NT2/D1 (cell line): Measurements from ENCODE around the gene SLC25A39.
A peak's percentile ranks its signal among the peaks of the same experiment; 100 is the strongest.

ENCODE experiments used
- DNase-seq: peaks from one replicate; pipeline ENCODE4 v3.0.0-alpha.2; 2011; ENCODE audit warnings: low read depth, low spot score
- H3K27me3 ChIP-seq: 2 replicates; pipeline ENCODE4 v1.6.0; 2011; ENCODE audit warnings: mild to moderate bottlenecking; ENCODE audit not compliant: insufficient read length, insufficient read depth
- H3K36me3 ChIP-seq: 2 replicates; pipeline ENCODE4 v1.6.1; 2011; ENCODE audit warnings: mild to moderate bottlenecking, low read length, mixed read lengths; ENCODE audit not compliant: insufficient read depth, insufficient read length
- H3K4me1 ChIP-seq: 2 replicates; pipeline ENCODE4 v1.5.1; 2011; ENCODE audit not compliant: insufficient read depth, insufficient read length
- H3K4me3 ChIP-seq: 2 replicates; pipeline ENCODE4 v1.5.1; 2011; ENCODE audit warnings: low read depth; ENCODE audit not compliant: insufficient read length
- H3K9ac ChIP-seq: 2 replicates; pipeline ENCODE4 v1.6.0; 2011; ENCODE audit warnings: low read depth; ENCODE audit not compliant: insufficient read length
- H3K9me3 ChIP-seq: 2 replicates; pipeline ENCODE4 v1.5.1; 2011; ENCODE audit warnings: mild to moderate bottlenecking, low read length; ENCODE audit not compliant: insufficient read depth
- SUZ12 ChIP-seq: IDR thresholded peaks from 2 replicates; pipeline ENCODE4 v1.6.1; 2011; ENCODE audit not compliant: insufficient read length, insufficient read depth; ENCODE audit errors: extremely low read depth
- YY1 ChIP-seq: IDR thresholded peaks from 2 replicates; pipeline ENCODE4 v1.6.1; 2011; ENCODE audit not compliant: insufficient read length, insufficient read depth
- ZNF274 ChIP-seq: IDR thresholded peaks from 2 replicates; pipeline ENCODE4 v1.6.1; 2011; ENCODE audit warnings: mild to moderate bottlenecking, low read depth, low read length

The SLC25A39 gene

GRCh38 chr17:44308320-44308818 lies 16.3 kb downstream of the SLC25A39 start, which contains the start of gene RUNDC3A:
RUNDC3A (plus strand) TSS chr17:44308601; CDS start chr17:44308833, 232 bp downstream.
- peak within 1 kb of the TSS; percentile 76 for H3K9ac ChIP-seq
- peaks cover 36% of the 10 kb centered on the region for H3K4me1 ChIP-seq
- no peaks in the 10 kb centered on the region for H3K9me3 ChIP-seq
- no peaks in the 10 kb centered on the region for H3K36me3 ChIP-seq
- H3K4me3 ChIP-seq, result peak within 1 kb of the TSS; percentile 44
- DNase-seq, result peak; percentile 77
- H3K27me3 ChIP-seq, result peaks cover 18% of the 10 kb centered on the region
- TF ChIP-seq YY1 (no peak), ZNF274 (no peak), SUZ12 (no peak)

DNA sequence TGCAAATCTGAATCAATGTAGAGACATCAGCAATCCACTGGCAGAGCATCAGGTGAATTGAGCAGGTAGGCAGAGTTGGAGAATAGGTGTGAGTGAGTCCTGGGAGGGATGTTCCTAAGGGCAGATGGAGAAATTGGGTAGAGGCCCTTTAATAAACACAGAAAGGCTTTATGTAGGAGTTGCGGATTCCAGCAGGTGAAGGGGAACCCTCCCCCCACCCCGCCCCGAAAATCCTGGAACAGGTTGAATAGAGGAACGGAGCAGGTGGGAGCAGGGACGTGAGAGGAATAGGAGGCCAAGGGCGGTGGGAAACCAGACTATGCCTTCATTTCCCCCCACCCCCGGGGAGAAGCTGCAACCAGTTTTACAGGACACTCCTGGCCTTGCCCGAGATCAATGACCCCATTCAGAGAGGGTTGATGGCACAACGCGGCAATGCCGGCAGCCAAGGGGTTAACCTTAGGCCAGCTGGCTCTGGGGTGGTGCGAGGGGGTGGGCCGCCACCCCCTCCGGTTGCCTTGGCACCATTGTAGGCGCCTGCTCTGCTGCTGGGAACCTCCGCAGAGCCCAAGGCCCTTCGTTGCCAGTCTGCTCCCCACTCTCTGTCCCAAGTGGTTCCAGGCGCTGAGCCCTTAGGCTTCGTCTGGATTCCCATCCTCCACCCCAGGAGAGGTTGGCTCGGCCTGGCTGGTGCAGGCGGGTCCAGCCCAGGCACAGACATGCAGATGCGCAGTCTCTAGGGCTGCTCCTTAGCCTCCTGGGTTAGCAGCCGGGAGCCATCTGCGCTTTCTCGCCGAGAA lies 17.0 kb downstream of the SLC25A39 start:
- H3K9me3 ChIP-seq, result no peaks in the 10 kb centered on the region
- peak overlapping the region; percentile 76 for H3K9ac ChIP-seq
- H3K36me3 ChIP-seq, result no peaks in the 10 kb centered on the region
- H3K4me1 ChIP-seq, result peaks cover 31% of the 10 kb centered on the region
- H3K4me3 ChIP-seq, result peak overlapping the region; percentile 44
- TF ChIP-seq ZNF274 (no peak), SUZ12 (no peak)
- DNase-seq, result peak; percentile 55
- peaks cover 18% of the 10 kb centered on the region for H3K27me3 ChIP-seq

DNA sequence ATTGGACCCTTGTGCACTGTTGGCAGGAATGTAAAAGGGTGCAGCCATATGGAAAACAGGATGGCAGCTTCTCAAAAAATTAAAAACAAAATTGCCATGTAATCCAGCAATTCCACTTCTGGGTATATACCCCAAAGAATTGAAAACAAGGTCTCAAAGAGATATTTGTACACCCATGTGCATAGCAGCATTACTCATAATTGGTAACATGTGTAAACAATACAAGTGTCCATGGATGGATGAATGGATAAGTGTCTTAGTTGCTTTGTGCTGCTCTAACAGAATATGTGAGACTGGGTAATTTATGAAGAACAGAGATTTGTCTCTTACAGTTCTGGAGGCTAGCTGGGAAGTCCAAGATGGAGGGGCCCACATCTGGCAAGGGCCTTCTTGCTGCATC lies 20.0 kb downstream of the SLC25A39 start:
- no peak for DNase-seq
- TF ChIP-seq SUZ12 (no peak), ZNF274 (no peak), YY1 (no peak)
- peaks cover 13% of the 10 kb centered on the region for H3K27me3 ChIP-seq

DNA sequence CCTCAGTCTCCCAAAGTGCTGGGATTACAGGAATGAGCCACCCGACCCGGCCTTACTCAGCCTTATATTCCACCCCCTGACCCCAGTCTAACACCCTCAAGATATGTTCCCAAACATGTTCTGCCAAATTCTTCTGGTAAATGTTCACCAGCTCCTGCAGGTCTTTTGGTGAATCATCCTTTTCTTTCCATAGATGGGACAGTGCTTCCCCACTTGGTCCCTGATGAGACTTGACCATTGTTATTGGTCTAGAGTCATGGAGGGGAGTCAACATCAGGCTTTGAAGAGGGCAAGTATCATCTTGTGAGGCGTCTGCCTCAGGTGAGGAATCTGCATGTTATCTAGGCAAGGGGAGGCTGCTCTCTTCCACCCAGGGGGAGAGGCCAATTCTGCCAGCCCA lies 26.6 kb downstream of the SLC25A39 start:
- TF ChIP-seq YY1 (no peak), ZNF274 (no peak), SUZ12 (no peak)
- Histone ChIP-seq H3K27me3 (no peaks in the 10 kb centered on the region), H3K9ac (no peak overlapping the region), H3K4me3 (no peak overlapping the region), H3K4me1 (no peaks in the 10 kb centered on the region), H3K36me3 (no peaks in the 10 kb centered on the region), H3K9me3 (no peaks in the 10 kb centered on the region)
- DNase-seq, result no peak

More for the DNA sequence above, 20.0 kb downstream of the SLC25A39 start:
- Histone ChIP-seq H3K36me3 (no peaks in the 10 kb centered on the region), H3K4me3 (no peak overlapping the region), H3K9ac (no peak overlapping the region), H3K9me3 (no peaks in the 10 kb centered on the region), H3K4me1 (peaks cover 14% of the 10 kb centered on the region)

GRCh38 chr17:44293509-44294226 lies 31.0 kb downstream of the SLC25A39 start:
- DNase-seq, result no peak
- Histone ChIP-seq H3K9ac (no peak overlapping the region), H3K4me3 (no peak overlapping the region), H3K27me3 (no peaks in the 10 kb centered on the region), H3K4me1 (no peaks in the 10 kb centered on the region), H3K36me3 (no peaks in the 10 kb centered on the region), H3K9me3 (no peaks in the 10 kb centered on the region)
- no peak for TF ChIP-seq SUZ12
- TF ChIP-seq YY1, result no peak
- TF ChIP-seq ZNF274, result no peak

DNA sequence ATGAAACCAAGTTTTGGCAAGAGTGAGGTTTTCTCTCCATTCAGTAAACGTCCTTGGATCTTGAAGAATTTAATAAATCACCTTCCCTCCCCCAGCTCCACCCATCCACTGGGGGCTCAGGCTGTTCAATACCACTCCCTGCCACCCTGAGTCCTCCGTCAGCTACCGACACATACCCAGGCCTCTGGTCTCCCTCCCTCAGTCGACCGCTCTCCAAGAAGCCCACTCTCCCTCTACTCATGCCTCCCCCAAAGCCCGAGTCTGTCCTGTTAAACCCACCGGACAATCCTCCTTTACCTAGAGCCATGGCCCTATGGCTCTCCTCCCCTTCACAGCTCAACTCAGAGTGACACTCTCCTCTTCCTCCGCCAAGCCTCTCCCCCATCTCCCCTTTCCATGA lies 37.0 kb downstream of the SLC25A39 start:
- Histone ChIP-seq H3K4me3 (no peak overlapping the region), H3K9me3 (no peaks in the 10 kb centered on the region), H3K27me3 (no peaks in the 10 kb centered on the region), H3K9ac (no peak overlapping the region), H3K4me1 (no peaks in the 10 kb centered on the region), H3K36me3 (no peaks in the 10 kb centered on the region)
- TF ChIP-seq YY1 (no peak), ZNF274 (no peak), SUZ12 (no peak)
- no peak for DNase-seq

GRCh38 chr17:44284024-44284400 lies 40.6 kb downstream of the SLC25A39 start:
- H3K27me3 ChIP-seq, result no peaks in the 10 kb centered on the region
- TF ChIP-seq SUZ12, result no peak
- TF ChIP-seq ZNF274, result no peak
- no peak for TF ChIP-seq YY1
- H3K9ac ChIP-seq, result no peak overlapping the region
- no peak overlapping the region for H3K4me3 ChIP-seq
- no peaks in the 10 kb centered on the region for H3K9me3 ChIP-seq
- peaks cover 18% of the 10 kb centered on the region for H3K4me1 ChIP-seq
- H3K36me3 ChIP-seq, result no peaks in the 10 kb centered on the region
- no peak for DNase-seq
